ENCODE data around the gene TMEM116.

The TMEM116 gene

GRCh38 chr12:111887926-111888745 is 124.8 kb downstream of the TMEM116 start:
- no peak for DNase-seq

GRCh38 chr12:111886662-111887545 is 126.1 kb downstream of the TMEM116 start:
- DNase-seq: no peak

GRCh38 chr12:111881716-111882115 is 131.2 kb downstream of the TMEM116 start:
- DNase-seq: no peak
